ENCODE results near the gene AEN.
A peak's percentile ranks its signal among the peaks of the same experiment; 100 is the strongest.

AEN gene

GRCh38 chr15:88586401-88587162 lies 34.6 kb upstream of the AEN start:
- H3K4me3 ChIP-seq (ENCODE audit: low read depth, low read length): no peak overlapping the region
- no peak for TF ChIP-seq CTCF (conservative IDR thresholded peaks at IDR 0.05; ENCODE audit: low read depth, low read length)
- peak; percentile 5 for DNase-seq (ENCODE audit: low read depth)

GRCh38 chr15:88590759-88591158 lies 30.4 kb upstream of the AEN start:
- H3K4me3 ChIP-seq (ENCODE audit: low read depth, low read length): no peak overlapping the region
- DNase-seq (ENCODE audit: low read depth): no peak
- TF ChIP-seq CTCF (conservative IDR thresholded peaks at IDR 0.05; ENCODE audit: low read depth, low read length): no peak

- H3K4me3 ChIP-seq (ENCODE audit: low read depth, low read length): no peak overlapping the region
- no peak for TF ChIP-seq CTCF (conservative IDR thresholded peaks at IDR 0.05; ENCODE audit: low read depth, low read length)
- DNase-seq (ENCODE audit: low read depth): no peak
Observed at GRCh38 chr15:88591384-88591783, 29.8 kb upstream of the AEN start.

- no peak for TF ChIP-seq CTCF (conservative IDR thresholded peaks at IDR 0.05; ENCODE audit: low read depth, low read length)
- H3K4me3 ChIP-seq (ENCODE audit: low read depth, low read length): no peak overlapping the region
- DNase-seq (ENCODE audit: low read depth): no peak
Observed at GRCh38 chr15:88603885-88604284, 17.3 kb upstream of the AEN start.

- no peak for DNase-seq (ENCODE audit: low read depth)
- H3K4me3 ChIP-seq (ENCODE audit: low read depth, low read length): no peak overlapping the region
- no peak for TF ChIP-seq CTCF (conservative IDR thresholded peaks at IDR 0.05; ENCODE audit: low read depth, low read length)
Observed at GRCh38 chr15:88604381-88605188, 16.6 kb upstream of the AEN start.

- DNase-seq (ENCODE audit: low read depth): peak; percentile 44
- H3K4me3 ChIP-seq (ENCODE audit: low read depth, low read length): no peak overlapping the region
Observed at GRCh38 chr15:88605189-88606069, 15.7 kb upstream of the AEN start.

More at GRCh38 chr15:88605189-88606069, 15.7 kb upstream of the AEN start:
- no peak for TF ChIP-seq CTCF (conservative IDR thresholded peaks at IDR 0.05; ENCODE audit: low read depth, low read length)

All from choroid plexus epithelial cell (primary cell).